HUDEP-2 (cell line): ENCODE measurements around the gene TUBB3.
A peak's percentile ranks its signal among the peaks of the same experiment; 100 is the strongest.
"Not testable (repeated sequence)": the region's sequence is repeated elsewhere in the genome, so short reads cannot be mapped to it uniquely, and the experiment has no call there.

Source experiments
- DNase-seq, 76 experiments: peaks; one replicate each; lab custom pipeline; 2025; ENCODE audit not compliant: unreplicated experiment in 76 of 76; lab: John Stamatoyannopoulos, UW

Gene TUBB3

GRCh38 chr16:89962754-89963498 is 39.8 kb downstream of the TUBB3 start:
- no peak for DNase-seq

- no peak for DNase-seq
Observed at GRCh38 chr16:89964201-89964600, 41.1 kb downstream of the TUBB3 start.

DNA sequence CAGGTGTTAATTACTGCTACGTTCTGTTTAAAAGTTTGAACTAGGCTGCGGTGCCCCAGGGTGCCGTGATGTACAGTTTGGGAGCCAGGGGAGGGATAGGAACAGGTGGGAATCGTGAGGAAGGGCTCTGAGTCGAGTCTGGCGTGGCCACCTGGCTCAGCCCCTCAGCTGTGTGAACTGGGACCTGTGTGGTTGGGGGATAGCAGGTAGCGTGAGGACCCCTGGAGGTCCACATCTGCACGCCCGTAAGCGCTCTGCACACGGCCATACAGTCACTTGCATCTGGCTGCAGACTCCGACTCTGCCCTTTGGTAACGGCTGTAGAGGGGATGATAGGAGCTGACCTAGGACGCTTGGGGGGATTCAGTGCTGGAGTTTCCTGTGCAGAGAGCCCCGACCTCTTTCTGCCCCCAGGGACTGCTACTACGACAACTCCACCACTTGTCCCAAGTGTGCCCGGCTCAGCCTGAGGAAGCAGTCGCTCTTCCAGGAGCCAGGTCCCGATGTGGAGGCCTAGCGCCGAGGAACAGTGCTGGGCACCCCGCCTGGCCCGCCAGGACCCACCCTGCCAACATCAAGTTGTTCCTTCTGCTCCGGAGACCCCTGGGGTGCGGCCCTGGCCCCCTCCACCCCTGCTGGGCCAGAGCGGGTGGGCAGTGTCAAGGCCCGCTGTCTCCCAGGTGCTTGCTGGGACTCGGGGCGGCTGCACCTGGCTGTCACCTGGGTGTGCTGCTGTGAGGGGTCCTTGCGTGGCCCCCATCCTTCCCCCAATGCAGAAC is 42.5 kb downstream of the TUBB3 start:
- DNase-seq, result no peak

DNA sequence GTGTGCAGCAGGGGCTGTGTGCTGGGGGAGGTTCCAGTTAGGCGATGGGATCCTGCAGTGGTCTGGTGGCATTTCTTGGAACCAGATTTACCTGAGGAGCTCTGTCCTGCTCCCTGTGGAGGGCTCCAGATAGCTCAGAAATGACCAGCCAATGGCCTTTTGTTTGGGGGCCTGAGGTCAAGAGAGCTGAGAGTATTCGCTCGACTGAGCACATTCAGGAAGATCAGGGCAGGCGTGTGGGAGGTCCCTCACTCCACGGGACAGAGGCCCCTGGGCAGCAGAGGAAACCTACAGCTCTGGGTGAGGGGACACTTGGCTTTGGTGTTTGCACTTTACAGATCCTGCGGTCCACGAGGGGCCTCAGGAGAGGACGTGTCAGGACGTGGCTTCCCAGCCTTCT is 43.6 kb downstream of the TUBB3 start:
- no peak for DNase-seq

DNA sequence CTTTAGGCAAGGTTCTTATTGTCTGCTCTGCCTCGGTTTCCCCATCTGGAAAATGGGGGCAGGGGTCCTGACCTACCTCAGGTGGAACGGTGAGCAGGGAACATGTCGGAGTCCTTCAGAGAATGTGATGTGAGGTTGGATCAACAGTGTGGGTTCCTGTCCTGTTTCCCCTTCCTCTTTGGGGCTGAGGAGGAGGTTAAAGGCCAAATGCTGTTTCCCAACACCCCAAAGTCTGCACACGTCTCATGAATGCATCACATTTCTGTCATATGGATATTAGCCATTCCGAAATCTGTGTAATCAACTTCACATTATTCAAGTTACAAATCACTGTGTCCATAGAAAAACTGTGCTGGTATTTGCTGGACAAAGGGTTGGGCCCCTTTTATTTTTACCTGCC is 44.3 kb downstream of the TUBB3 start:
- DNase-seq, result not testable (repeated sequence)

DNA sequence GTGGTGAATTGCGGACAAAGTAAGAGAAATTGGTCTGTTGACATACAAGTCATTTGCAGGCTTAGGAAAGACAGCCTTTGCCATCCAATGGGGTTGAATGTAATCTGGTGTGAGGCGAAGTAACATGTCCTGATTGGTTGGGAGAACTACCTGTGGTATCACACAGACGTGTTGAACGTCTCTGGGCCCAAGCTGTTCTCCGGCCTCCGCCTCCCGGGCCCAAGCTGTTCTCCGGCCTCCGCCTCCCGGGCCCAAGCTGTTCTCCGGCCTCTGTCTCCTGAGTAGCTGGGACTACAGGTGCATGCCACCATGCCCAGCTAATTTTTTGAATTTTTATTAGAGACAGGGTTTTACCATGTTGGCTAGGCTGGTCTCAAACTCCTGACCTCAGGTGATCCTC is 44.9 kb downstream of the TUBB3 start:
- not testable (repeated sequence) for DNase-seq

- no peak for DNase-seq
Observed at GRCh38 chr16:89969741-89970410, 46.7 kb downstream of the TUBB3 start.

DNA sequence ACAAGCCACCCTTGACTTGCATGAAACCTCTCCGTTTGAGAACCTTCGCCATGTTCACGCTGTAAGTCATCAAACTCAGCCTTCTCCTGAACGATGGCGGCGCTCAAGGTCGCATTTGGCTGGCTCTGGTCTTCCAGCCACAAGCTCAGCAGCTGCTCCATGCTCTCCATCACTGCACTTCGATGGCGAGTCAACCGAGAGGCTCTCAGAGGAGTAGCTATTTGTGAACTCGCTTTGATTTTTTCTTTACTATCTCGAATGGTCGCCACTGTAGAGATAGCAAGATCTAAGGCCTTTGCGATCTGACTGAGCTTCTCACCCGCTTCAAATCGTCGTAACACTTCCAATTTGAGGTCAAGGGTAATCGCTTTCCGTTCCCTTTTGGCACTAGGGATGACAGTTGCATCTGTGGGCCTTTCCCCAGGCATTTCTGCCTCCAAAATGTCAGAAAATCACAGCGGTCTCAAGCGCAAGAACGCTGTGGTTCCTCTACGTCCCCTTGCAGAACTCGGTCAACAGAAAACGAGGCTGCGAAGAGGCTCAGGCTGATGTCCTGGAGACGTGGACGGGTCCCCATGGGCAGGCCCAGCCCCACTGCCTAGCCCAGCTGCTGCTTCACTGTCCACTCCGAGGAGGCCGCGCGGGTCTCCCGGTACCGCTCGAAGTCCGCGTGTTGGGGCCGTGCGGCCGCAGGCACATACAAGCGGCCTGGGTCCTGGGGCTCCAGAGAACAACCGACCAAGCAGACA is 48.5 kb downstream of the TUBB3 start:
- DNase-seq, result no peak

GRCh38 chr16:89972244-89973234 is 49.4 kb downstream of the TUBB3 start:
- peak in 75 of 76 experiments; percentile 17 to 92 (median 80) for DNase-seq

GRCh38 chr16:89973235-89973634 is 50.1 kb downstream of the TUBB3 start:
- DNase-seq, result no peak

GRCh38 chr16:89973654-89974335 is 50.7 kb downstream of the TUBB3 start:
- no peak for DNase-seq

GRCh38 chr16:89974870-89975269 is 51.7 kb downstream of the TUBB3 start:
- no peak for DNase-seq

GRCh38 chr16:89981414-89981813 is 58.3 kb downstream of the TUBB3 start:
- DNase-seq, result no peak

GRCh38 chr16:89982318-89982717 is 59.2 kb downstream of the TUBB3 start:
- no peak for DNase-seq

- no peak for DNase-seq
Observed at GRCh38 chr16:89983536-89983935, 60.4 kb downstream of the TUBB3 start.

- no peak for DNase-seq
Observed at GRCh38 chr16:89984216-89984615, 61.1 kb downstream of the TUBB3 start.

GRCh38 chr16:89985219-89985618 is 62.1 kb downstream of the TUBB3 start:
- no peak for DNase-seq
